ENCODE results near the gene BTN3A1.
"Not testable (repeated sequence)": the region's sequence is repeated elsewhere in the genome, so short reads cannot be mapped to it uniquely, and the experiment has no call there.

BTN3A1 gene

GRCh38 chr6:26432627-26433201, 30.6 kb downstream of the BTN3A1 start:
- no peak for TF ChIP-seq CTCF (IDR thresholded peaks at IDR 0.05; ENCODE audit: borderline replicate concordance, insufficient read depth, low read depth, low read length)

GRCh38 chr6:26433680-26434079, 31.6 kb downstream of the BTN3A1 start:
- H3K4me3 ChIP-seq (ENCODE audit: low read depth, low read length), result not testable (repeated sequence)

More at GRCh38 chr6:26432627-26433201, 30.6 kb downstream of the BTN3A1 start:
- no peak overlapping the region for H3K4me3 ChIP-seq (ENCODE audit: low read depth, low read length)

- TF ChIP-seq CTCF (IDR thresholded peaks at IDR 0.05; ENCODE audit: borderline replicate concordance, insufficient read depth, low read depth, low read length), result no peak
Measured at GRCh38 chr6:26436018-26436417, 33.9 kb downstream of the BTN3A1 start.

GRCh38 chr6:26437550-26437949, 35.5 kb downstream of the BTN3A1 start:
- TF ChIP-seq CTCF (IDR thresholded peaks at IDR 0.05; ENCODE audit: borderline replicate concordance, insufficient read depth, low read depth, low read length), result no peak
- H3K4me3 ChIP-seq (ENCODE audit: low read depth, low read length), result no peak overlapping the region

More at GRCh38 chr6:26436018-26436417, 33.9 kb downstream of the BTN3A1 start:
- no peak overlapping the region for H3K4me3 ChIP-seq (ENCODE audit: low read depth, low read length)

GRCh38 chr6:26438000-26438399, 35.9 kb downstream of the BTN3A1 start:
- TF ChIP-seq CTCF (IDR thresholded peaks at IDR 0.05; ENCODE audit: borderline replicate concordance, insufficient read depth, low read depth, low read length), result no peak
- no peak overlapping the region for H3K4me3 ChIP-seq (ENCODE audit: low read depth, low read length)

GRCh38 chr6:26439151-26440125, 37.4 kb downstream of the BTN3A1 start:
- H3K4me3 ChIP-seq (ENCODE audit: low read depth, low read length), result no peak overlapping the region
- TF ChIP-seq CTCF (IDR thresholded peaks at IDR 0.05; ENCODE audit: borderline replicate concordance, insufficient read depth, low read depth, low read length), result no peak

GRCh38 chr6:26440977-26441358, 38.9 kb downstream of the BTN3A1 start:
- no peak for TF ChIP-seq CTCF (IDR thresholded peaks at IDR 0.05; ENCODE audit: borderline replicate concordance, insufficient read depth, low read depth, low read length)
- H3K4me3 ChIP-seq (ENCODE audit: low read depth, low read length), result peak overlapping the region; percentile 45
